H1 (cell line): ENCODE results near the gene MICOS13.
A peak's percentile ranks its signal among the peaks of the same experiment; 100 is the strongest.

Experiments used
- CTCF ChIP-seq, 3 experiments: IDR thresholded peaks; 1 replicate in 2 of 3; 2 replicates in 1 of 3; pipeline versions ENCODE4 v1.5.1 to v1.6.1; 2011; ENCODE audit warnings: low read length in 3 of 3, mild to moderate bottlenecking in 3 of 3, inconsistent platforms in 2 of 3, low read depth in 1 of 3, moderate library complexity in 1 of 3; ENCODE audit not compliant: insufficient read depth in 1 of 3; ENCODE audit errors: control extremely low read depth in 1 of 3
- EZH2 ChIP-seq: fragments of 200-600 bp; sonication (generic); IDR thresholded peaks from 2 replicates; pipeline ENCODE4 v1.7.1; 2012; ENCODE audit warnings: low read depth, mild to moderate bottlenecking, moderate library complexity, low read length, inconsistent platforms; ENCODE audit not compliant: severe bottlenecking
- GABPA ChIP-seq: IDR thresholded peaks from 2 replicates; pipeline ENCODE4 v1.6.1; 2011; ENCODE audit warnings: mild to moderate bottlenecking, low read length, moderate library complexity, borderline replicate concordance; ENCODE audit not compliant: insufficient read depth
- NRF1 ChIP-seq: IDR thresholded peaks from 2 replicates; pipeline ENCODE4 v1.6.1; 2011; ENCODE audit warnings: mild to moderate bottlenecking, low read depth, low read length, improper control_type of control experiment
- POLR2AphosphoS5 ChIP-seq: IDR thresholded peaks from 2 replicates; pipeline ENCODE4 v1.6.1; 2011; ENCODE audit warnings: low read depth, low read length
- RFX5 ChIP-seq: IDR thresholded peaks from 2 replicates; pipeline ENCODE4 v1.6.1; 2011; ENCODE audit warnings: low read depth, low read length, improper control_type of control experiment, borderline replicate concordance
- TAF1 ChIP-seq: IDR thresholded peaks from 2 replicates; pipeline ENCODE4 v1.6.1; 2011; ENCODE audit warnings: mild to moderate bottlenecking, low read depth, low read length
- TEAD4 ChIP-seq: IDR thresholded peaks from 2 replicates; pipeline ENCODE4 v1.6.1; 2012; ENCODE audit warnings: low read depth, low read length, inconsistent platforms, mixed read lengths

- TF ChIP-seq CTCF (IDR thresholded peaks at IDR 0.05; ENCODE audit: control extremely low read depth in 1 of 3, insufficient read depth in 1 of 3, low read depth in 1 of 3, low read length in 3 of 3) = no peak
- TF ChIP-seq TEAD4 = no peak
- TF ChIP-seq EZH2 = no peak
- TF ChIP-seq GABPA = no peak
- TF ChIP-seq POLR2AphosphoS5 = peak; percentile 31; the same call in 1 of the 2 replicates
- TF ChIP-seq NRF1 = no peak
- TF ChIP-seq TAF1 = no peak
- no peak for TF ChIP-seq RFX5
Observed at GRCh38 chr19:5698635-5699422, 18.5 kb upstream of the MICOS13 start.
